Occipital lobe (tissue), 2 donors: Measurements from ENCODE around the gene CBARP. TPM values are rescaled to one million over a fixed set of nuclear protein-coding genes. Genes with fewer than 3 reads are reported as not detected.

Experiments used
- DNase-seq: peaks from one replicate; lab custom pipeline; 2025; lab: John Stamatoyannopoulos, UW
- total RNA-seq: library from RNA; depleted of rRNA; stranded (reverse); fragments of >200 nt; gene quantifications from one replicate; pipeline ENCODE4 v1.2.3, GENCODE V29; 2014

The CBARP gene
- total RNA-seq, 1 donor from 2014 or later: 6.6 TPM

GRCh38 chr19:1265615-1266128, 27.9 kb upstream of the CBARP start:
- DNase-seq: no peak

- DNase-seq: no peak
Measured at GRCh38 chr19:1264801-1265614, 27.2 kb upstream of the CBARP start.

GRCh38 chr19:1263188-1263587, 25.4 kb upstream of the CBARP start:
- no peak for DNase-seq

- no peak for DNase-seq
Measured at GRCh38 chr19:1262623-1263123, 24.9 kb upstream of the CBARP start.

- no peak for DNase-seq
Measured at GRCh38 chr19:1261798-1262622, 24.2 kb upstream of the CBARP start.

- DNase-seq: no peak
Measured at GRCh38 chr19:1261538-1261797, 23.7 kb upstream of the CBARP start.

- DNase-seq: peak; percentile 88
Measured at GRCh38 chr19:1260749-1261537, 23.1 kb upstream of the CBARP start.

GRCh38 chr19:1259876-1260748, 22.3 kb upstream of the CBARP start:
- DNase-seq: no peak

GRCh38 chr19:1259206-1259875, 21.5 kb upstream of the CBARP start:
- no peak for DNase-seq

GRCh38 chr19:1258707-1259205, 21.0 kb upstream of the CBARP start:
- no peak for DNase-seq

GRCh38 chr19:1258163-1258492, 20.3 kb upstream of the CBARP start:
- DNase-seq: no peak

GRCh38 chr19:1257475-1258162, 19.8 kb upstream of the CBARP start:
- no peak for DNase-seq

- DNase-seq: no peak
Measured at GRCh38 chr19:1256646-1257474, 19.1 kb upstream of the CBARP start.

GRCh38 chr19:1255186-1256161, 17.7 kb upstream of the CBARP start:
- peak; percentile 55 for DNase-seq

GRCh38 chr19:1254530-1255185, 16.9 kb upstream of the CBARP start:
- no peak for DNase-seq

- no peak for DNase-seq
Measured at GRCh38 chr19:1254081-1254527, 16.3 kb upstream of the CBARP start.
